H1 (cell line): ENCODE measurements around the gene NPTX1. TPM values are rescaled to one million over a fixed set of nuclear protein-coding genes. Genes with fewer than 3 reads are reported as not detected.
A peak's percentile ranks its signal among the peaks of the same experiment; 100 is the strongest.

Experiments used
- CTCF ChIA-PET: fragments of 300-600 bp; sonication (Branson Sonifier 250); formaldehyde crosslinking; loops from one replicate; lab custom pipeline; 2021; ENCODE audit not compliant: partially characterized antibody; lab: Charles Lee
- POLR2A ChIA-PET: fragments of 300-600 bp; sonication (Branson Sonifier 250); formaldehyde crosslinking; loops from one replicate; lab custom pipeline; 2021; ENCODE audit warnings: inconsistent platforms; ENCODE audit not compliant: partially characterized antibody; lab: Charles Lee
- DNase-seq, 2 experiments: peaks; one replicate each; pipeline versions ENCODE4 v3.0.0 to v3.0.0-alpha.2; 2010 to 2022; ENCODE audit warnings: low spot score in 2 of 2, low read depth in 1 of 2, mixed read lengths in 1 of 2
- FAIRE-seq: peaks from 2 replicates; lab custom pipeline; 2011; peaks lifted over from hg19 to GRCh38; lab: Jason Lieb, UNC
- H2AFZ ChIP-seq: 2 replicates; pipeline ENCODE4 v1.8.1; 2012; ENCODE audit warnings: low read length, inconsistent platforms
- H2AK5ac ChIP-seq: 2 replicates; pipeline ENCODE4 v1.6.1; 2013; ENCODE audit warnings: low read depth, low read length
- H2BK120ac ChIP-seq: replicated peaks from 2 replicates; pipeline ENCODE3; 2013; ENCODE audit warnings: low read depth, low read length, inconsistent platforms
- H2BK12ac ChIP-seq: 2 replicates; pipeline ENCODE4 v1.6.1; 2013; ENCODE audit warnings: low read depth, low read length
- H2BK15ac ChIP-seq: 2 replicates; pipeline ENCODE4 v1.6.1; 2013; ENCODE audit warnings: low read length
- H2BK20ac ChIP-seq: 2 replicates; pipeline ENCODE4 v1.6.1; 2013; ENCODE audit warnings: low read length
- H2BK5ac ChIP-seq: 2 replicates; pipeline ENCODE4 v1.6.1; 2013; ENCODE audit warnings: low read depth, low read length
- H3K14ac ChIP-seq: 2 replicates; pipeline ENCODE4 v1.6.1; 2013; ENCODE audit warnings: inconsistent platforms; ENCODE audit not compliant: insufficient read length
- H3K18ac ChIP-seq: 2 replicates; pipeline ENCODE4 v1.6.1; 2013; ENCODE audit warnings: low read length; ENCODE audit errors: extremely low read depth
- H3K23ac ChIP-seq: 2 replicates; pipeline ENCODE4 v1.6.1; 2013; ENCODE audit warnings: inconsistent platforms; ENCODE audit not compliant: insufficient read length
- H3K23me2 ChIP-seq: 2 replicates; pipeline ENCODE4 v1.6.1; 2013; ENCODE audit warnings: low read depth, low read length
- H3K27ac ChIP-seq: 2 replicates; pipeline ENCODE4 v1.6.1; 2011; ENCODE audit warnings: low read depth, low read length, inconsistent platforms
- H3K27me3 ChIP-seq, 4 experiments: replicated peaks in 1 of 4; 1 replicate in 1 of 4; 2 replicates in 3 of 4; pipeline versions ENCODE4 v1.6.1 to v1.8.1; 2011 to 2013; ENCODE audit warnings: low read length in 3 of 4, mild to moderate bottlenecking in 3 of 4, inconsistent platforms in 2 of 4, mixed read lengths in 2 of 4, moderate library complexity in 1 of 4; ENCODE audit not compliant: control insufficient read depth in 3 of 4, insufficient read depth in 3 of 4; ENCODE audit errors: extremely low read depth in 1 of 4
- H3K36me3 ChIP-seq, 4 experiments: 2 replicates each; pipeline versions ENCODE4 v1.6.1 to v1.8.1; 2011 to 2013; ENCODE audit warnings: mild to moderate bottlenecking in 4 of 4, low read length in 3 of 4, moderate library complexity in 2 of 4, control low read depth in 1 of 4, inconsistent platforms in 1 of 4; ENCODE audit not compliant: insufficient read depth in 4 of 4, control insufficient read depth in 2 of 4
- H3K4ac ChIP-seq: replicated peaks from 2 replicates; pipeline ENCODE3; 2013; ENCODE audit warnings: low read length, low read depth, mixed read lengths, inconsistent platforms; ENCODE audit not compliant: insufficient read length
- H3K4me1 ChIP-seq, 4 experiments: replicated peaks in 1 of 4; 1 replicate in 1 of 4; 2 replicates in 3 of 4; pipeline versions ENCODE4 v1.6.1 to v1.8.1; 2011 to 2013; ENCODE audit warnings: low read length in 3 of 4, inconsistent platforms in 2 of 4, mixed read lengths in 1 of 4; ENCODE audit not compliant: insufficient read depth in 4 of 4, control insufficient read depth in 3 of 4
- H3K4me2 ChIP-seq, 2 experiments: 2 replicates each; pipeline versions ENCODE4 v1.6.1 to v1.8.1; 2011 to 2013; ENCODE audit warnings: low read depth in 2 of 2, low read length in 2 of 2, control low read depth in 1 of 2, inconsistent platforms in 1 of 2, mild to moderate bottlenecking in 1 of 2; ENCODE audit not compliant: insufficient read depth in 1 of 2
- H3K4me3 ChIP-seq, 4 experiments: fragments of 200-600, 300-600 bp in 1 of 4; sonication (generic), shearing (Covaris generic), sonication (Bioruptor Twin) in 1 of 4; 2 replicates each; pipeline versions ENCODE4 v1.5.1 to v1.8.1; 2011 to 2016; ENCODE audit warnings: low read length in 4 of 4, low read depth in 3 of 4, control low read depth in 2 of 4, inconsistent platforms in 2 of 4, mild to moderate bottlenecking in 2 of 4, mixed read lengths in 1 of 4, moderate library complexity in 1 of 4; ENCODE audit not compliant: insufficient read depth in 2 of 4; ENCODE audit errors: extremely low read depth in 1 of 4
- H3K56ac ChIP-seq: replicated peaks from 2 replicates; pipeline ENCODE3; 2013; ENCODE audit warnings: low read depth, mild to moderate bottlenecking, mixed read lengths, low read length, inconsistent platforms; ENCODE audit not compliant: insufficient read length
- H3K79me1 ChIP-seq: 2 replicates; pipeline ENCODE4 v1.6.1; 2013; ENCODE audit warnings: low read depth, low read length, control low read depth
- H3K79me2 ChIP-seq, 2 experiments: 2 replicates each; pipeline versions ENCODE4 v1.6.1 to v1.8.1; 2012 to 2013; ENCODE audit warnings: low read length in 2 of 2, mild to moderate bottlenecking in 2 of 2, inconsistent platforms in 1 of 2; ENCODE audit not compliant: insufficient read depth in 2 of 2, control insufficient read depth in 1 of 2
- H3K9ac ChIP-seq, 4 experiments: replicated peaks in 1 of 4; 1 replicate in 1 of 4; 2 replicates in 3 of 4; pipeline versions ENCODE4 v1.6.1 to v1.8.1; 2011 to 2013; ENCODE audit warnings: low read depth in 3 of 4, low read length in 3 of 4, control low read depth in 2 of 4, mild to moderate bottlenecking in 2 of 4, moderate library complexity in 2 of 4, inconsistent platforms in 1 of 4; ENCODE audit errors: extremely low read depth in 1 of 4
- H3K9me3 ChIP-seq, 2 experiments: 2 replicates each; pipeline versions ENCODE4 v1.6.1 to v1.8.1; 2012 to 2013; ENCODE audit warnings: mild to moderate bottlenecking in 2 of 2, moderate library complexity in 2 of 2, control low read depth in 1 of 2, inconsistent platforms in 1 of 2, low read depth in 1 of 2, low read length in 1 of 2, mixed read lengths in 1 of 2; ENCODE audit not compliant: insufficient read depth in 2 of 2
- H4K20me1 ChIP-seq, 2 experiments: replicated peaks in 1 of 2; 2 replicates each; pipeline versions ENCODE3 to v1.8.1; 2011 to 2013; ENCODE audit warnings: inconsistent platforms in 2 of 2, low read length in 2 of 2, mild to moderate bottlenecking in 1 of 2; ENCODE audit not compliant: insufficient read depth in 2 of 2, control insufficient read depth in 1 of 2
- H4K5ac ChIP-seq: 2 replicates; pipeline ENCODE4 v1.6.1; 2013; ENCODE audit warnings: low read length, low read depth, mixed read lengths, inconsistent platforms; ENCODE audit not compliant: insufficient read length
- H4K8ac ChIP-seq: 2 replicates; pipeline ENCODE4 v1.8.0; 2013; ENCODE audit warnings: mild to moderate bottlenecking, moderate library complexity, low read length, inconsistent platforms; ENCODE audit not compliant: insufficient read depth; ENCODE audit errors: extremely low read depth
- H4K91ac ChIP-seq: replicated peaks from 2 replicates; pipeline ENCODE3; 2013; ENCODE audit warnings: low read length, mixed read lengths, inconsistent platforms; ENCODE audit not compliant: insufficient read length
- JUN ChIP-seq: IDR thresholded peaks from 2 replicates; pipeline ENCODE4 v1.6.1; 2011; ENCODE audit warnings: low read depth, mild to moderate bottlenecking, improper control_type of control experiment, low read length
- JUND ChIP-seq: IDR thresholded peaks from 2 replicates; pipeline ENCODE4 v1.6.1; 2011; ENCODE audit warnings: mild to moderate bottlenecking, improper control_type of control experiment, low read length
- NRF1 ChIP-seq: IDR thresholded peaks from 2 replicates; pipeline ENCODE4 v1.6.1; 2011; ENCODE audit warnings: mild to moderate bottlenecking, low read depth, low read length, improper control_type of control experiment
- PHF8 ChIP-seq: fragments of 200-600 bp; sonication (generic); conservative IDR thresholded peaks from 2 replicates; pipeline ENCODE4 v1.7.1; 2012; ENCODE audit warnings: low read depth, mild to moderate bottlenecking, inconsistent platforms, low read length, moderate library complexity
- RBBP5 ChIP-seq: IDR thresholded peaks from 2 replicates; pipeline ENCODE4 v1.7.1; 2012; ENCODE audit warnings: low read depth, mild to moderate bottlenecking, inconsistent platforms, low read length, moderate library complexity, borderline replicate concordance
- SP2 ChIP-seq: IDR thresholded peaks from 2 replicates; pipeline ENCODE4 v1.6.1; 2012; ENCODE audit warnings: mild to moderate bottlenecking, low read length, inconsistent platforms
- TAF1 ChIP-seq: IDR thresholded peaks from 2 replicates; pipeline ENCODE4 v1.6.1; 2011; ENCODE audit warnings: mild to moderate bottlenecking, low read depth, low read length
- WGBS, 2 experiments: shearing (Covaris generic) in 1 of 2; methylation state at CpG; one replicate each; pipeline versions ENCODE4 v1.1.6 to v1.1.7; 2013 to 2015; ENCODE audit warnings: low lambda C conversion rate in 2 of 2, mixed read lengths in 2 of 2, inconsistent platforms in 1 of 2, low coverage in 1 of 2, missing lambda C conversion rate in 1 of 2; ENCODE audit not compliant: insufficient replicate concordance in 2 of 2, insufficient coverage in 1 of 2, insufficient read length in 1 of 2; ENCODE audit errors: extremely low coverage in 1 of 2, missing lambda C conversion rate in 1 of 2; 5-methylcytosine and 5-hydroxymethylcytosine counted together
- polyA plus RNA-seq, 7 experiments: library from polyadenylated mRNA; depleted of rRNA in 3 of 7; stranded (reverse) in 5 of 7; unstranded in 2 of 7; fragments of >200 nt in 5 of 7; fragments of 200-250 nt in 2 of 7; gene quantifications; 1 replicate in 5 of 7; 2 replicates in 1 of 7; 4 replicates in 1 of 7; pipeline versions ENCODE4 v1.2.1 to v1.2.3, GENCODE V29; 2011 to 2013; ENCODE audit warnings: missing spikeins in 2 of 7, mixed read lengths in 2 of 7
- total RNA-seq: library from RNA; stranded (reverse); fragmentation: NEBNext Ultra II Directional; extraction: Animal tissue kit (Norgen Biotek cat#: 25700); gene quantifications from 2 replicates; pipeline ENCODE4 v1.2.1, GENCODE V29; 2021

NPTX1 gene
- total and polyA plus RNA-seq, 2 of the 8 experiments (the other 6 are each of a cell fraction or from before 2014, with no cell fraction given) = 12.0 to 17.9 TPM

- Histone ChIP-seq H3K4me3 (no peak overlapping the region), H3K79me2 (no peaks in the 10 kb centered on the region), H4K5ac (no peak overlapping the region), H2BK120ac (no peak overlapping the region), H2BK12ac (no peak overlapping the region), H4K20me1 (peaks cover 7 to 13% of the 10 kb centered on the region in 2 experiments), H3K23me2 (no peaks in the 10 kb centered on the region), H3K27ac (no peak overlapping the region), H2BK20ac (no peak overlapping the region), H3K4me1 (peaks cover 0 to 7% (median 2%) of the 10 kb centered on the region in 4 experiments; a peak in 3 of 7 replicates), H4K8ac (no peak overlapping the region), H2AFZ (no peak overlapping the region), H3K56ac (no peak overlapping the region), H3K9ac (no peak overlapping the region), H3K4me2 (no peak overlapping the region), H2AK5ac (no peak overlapping the region), H2BK5ac (no peak overlapping the region), H3K18ac (no peak overlapping the region), H3K4ac (no peak overlapping the region), H3K14ac (no peak overlapping the region), H2BK15ac (no peak overlapping the region), H3K23ac (no peak overlapping the region), H3K9me3 (no peaks in the 10 kb centered on the region), H3K79me1 (no peaks in the 10 kb centered on the region; the same call in 1 of the 2 replicates), H3K36me3 (no peaks in the 10 kb centered on the region; a peak in 1 of 8 replicates), H4K91ac (no peak overlapping the region), H3K27me3 (no peaks in the 10 kb centered on the region; a peak in 1 of 7 replicates)
- WGBS, 2 experiments = 94% methylated on average over 17 of the region's 20 CpGs; no CpG with 5 or more reads in 1 of the 2 experiments
- no peak for FAIRE-seq
- CTCF ChIA-PET = interaction anchor here (0.7 to 1.7 kb wide), 6 partner anchors 42 to 227 kb away, joined by 3 to 4 read pairs (median 3); no protein-coding TSS in a partner anchor
- peak in 1 of 2 experiments; percentile 46 for DNase-seq
- TF ChIP-seq SP2 = no peak
- no peak for TF ChIP-seq TAF1
- TF ChIP-seq PHF8 = no peak
- TF ChIP-seq NRF1 = no peak
- no peak for TF ChIP-seq JUND
- no peak for TF ChIP-seq JUN
- no peak for TF ChIP-seq RBBP5
- POLR2A ChIA-PET = no interaction called here
Measured at GRCh38 chr17:80422981-80423380, 53.4 kb downstream of the NPTX1 start.
